Astrocyte (in vitro differentiated cells and primary cell): ENCODE measurements around the gene FCN1. TPM values are rescaled to one million over a fixed set of nuclear protein-coding genes. Genes with fewer than 3 reads are reported as not detected.

Source experiments
- DNase-seq: peaks from one replicate; pipeline ENCODE4 v3.0.0-alpha.2; 2010; ENCODE audit warnings: low read depth
- FAIRE-seq: peaks from 2 replicates; lab custom pipeline; 2011; peaks lifted over from hg19 to GRCh38; lab: Jason Lieb, UNC
- H2AFZ ChIP-seq: 2 replicates; pipeline ENCODE4 v1.6.0; 2012; ENCODE audit warnings: low read depth, low read length, inconsistent platforms
- H3K27ac ChIP-seq: 2 replicates; pipeline ENCODE4 v1.5.1; 2011; ENCODE audit warnings: low read depth, low read length, inconsistent platforms
- H3K27me3 ChIP-seq: 2 replicates; pipeline ENCODE4 v1.6.0; 2011; ENCODE audit warnings: low read length, inconsistent platforms; ENCODE audit not compliant: insufficient read depth
- H3K36me3 ChIP-seq: 2 replicates; pipeline ENCODE4 v1.5.1; 2011; ENCODE audit warnings: low read length, inconsistent platforms; ENCODE audit not compliant: insufficient read depth
- H3K4me1 ChIP-seq: 2 replicates; pipeline ENCODE4 v1.5.1; 2011; ENCODE audit warnings: low read length, inconsistent platforms; ENCODE audit not compliant: insufficient read depth
- H3K4me2 ChIP-seq: 2 replicates; pipeline ENCODE4 v1.6.0; 2012; ENCODE audit warnings: low read length, inconsistent platforms
- H3K4me3 ChIP-seq: 2 replicates; pipeline ENCODE4 v1.5.1; 2011; ENCODE audit warnings: low read depth, mild to moderate bottlenecking, low read length, inconsistent platforms; ENCODE audit not compliant: insufficient read depth
- H3K79me2 ChIP-seq: 2 replicates; pipeline ENCODE4 v1.6.0; 2012; ENCODE audit warnings: mild to moderate bottlenecking, low read length, inconsistent platforms; ENCODE audit not compliant: insufficient read depth
- H3K9ac ChIP-seq: 2 replicates; pipeline ENCODE4 v1.6.0; 2012; ENCODE audit warnings: mild to moderate bottlenecking, low read length, inconsistent platforms
- H3K9me3 ChIP-seq: 2 replicates; pipeline ENCODE4 v1.5.1; 2012; ENCODE audit warnings: low read depth, mild to moderate bottlenecking, low read length, inconsistent platforms; ENCODE audit not compliant: insufficient read depth
- H4K20me1 ChIP-seq: 2 replicates; pipeline ENCODE4 v1.6.0; 2012; ENCODE audit warnings: low read length, inconsistent platforms; ENCODE audit not compliant: insufficient read depth
- H3K27ac Mint-ChIP-seq: one replicate; pipeline ENCODE4 v1.8.0; 2021; ENCODE audit warnings: mild to moderate bottlenecking, mixed read lengths; ENCODE audit not compliant: unreplicated experiment
- H3K27me3 Mint-ChIP-seq: one replicate; pipeline ENCODE4 v1.8.0; 2021; ENCODE audit warnings: low read depth, mixed read lengths; ENCODE audit not compliant: unreplicated experiment
- H3K36me3 Mint-ChIP-seq: one replicate; pipeline ENCODE4 v1.8.0; 2021; ENCODE audit warnings: low read depth, mixed read lengths; ENCODE audit not compliant: unreplicated experiment
- H3K4me1 Mint-ChIP-seq: one replicate; pipeline ENCODE4 v1.8.0; 2021; ENCODE audit warnings: low read depth, mixed read lengths; ENCODE audit not compliant: unreplicated experiment
- H3K4me3 Mint-ChIP-seq: one replicate; pipeline ENCODE4 v1.8.0; 2021; ENCODE audit warnings: mild to moderate bottlenecking, moderate library complexity, mixed read lengths; ENCODE audit not compliant: unreplicated experiment
- H3K9me3 Mint-ChIP-seq: one replicate; pipeline ENCODE4 v1.8.0; 2021; ENCODE audit warnings: mild to moderate bottlenecking, mixed read lengths; ENCODE audit not compliant: unreplicated experiment
- EZH2 ChIP-seq: IDR thresholded peaks from 2 replicates; pipeline ENCODE4 v1.6.1; 2012; ENCODE audit warnings: mild to moderate bottlenecking, low read length, inconsistent platforms; ENCODE audit not compliant: insufficient read depth
- total RNA-seq: library from RNA; stranded (reverse); gene quantifications from 2 replicates; pipeline ENCODE4 v1.2.1, GENCODE V29; 2021
- TF ChIP-seq, protein P1 (sequence below): IDR thresholded peaks from 2 replicates; pipeline ENCODE4 v1.5.1; 2011; ENCODE audit warnings: low read depth, mild to moderate bottlenecking, inconsistent platforms, low read length, moderate library complexity; ENCODE audit not compliant: insufficient read depth

The FCN1 gene
- total RNA-seq, 1 donor from 2014 or later, result not detected

DNA sequence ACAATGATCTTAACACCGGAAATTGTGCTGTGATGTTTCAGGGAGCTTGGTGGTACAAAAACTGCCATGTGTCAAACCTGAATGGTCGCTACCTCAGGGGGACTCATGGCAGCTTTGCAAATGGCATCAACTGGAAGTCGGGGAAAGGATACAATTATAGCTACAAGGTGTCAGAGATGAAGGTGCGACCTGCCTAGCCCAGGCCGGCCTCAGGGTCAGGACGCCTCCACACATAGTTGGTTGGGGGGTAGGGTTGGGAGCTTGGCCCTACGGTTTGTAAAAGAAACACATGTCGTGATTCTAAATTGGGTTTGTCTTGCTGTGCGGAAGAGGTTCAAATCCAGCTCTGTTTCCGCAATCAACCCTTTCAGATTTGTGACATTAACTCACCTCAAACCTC lies 30.5 kb downstream of the FCN1 start:
- Mint-ChIP-seq H3K4me3 (no peak overlapping the region), H3K27me3 (peaks cover 29% of the 10 kb centered on the region), H3K27ac (no peak overlapping the region), H3K36me3 (peaks cover 2% of the 10 kb centered on the region), H3K9me3 (peaks cover 4% of the 10 kb centered on the region), H3K4me1 (no peaks in the 10 kb centered on the region)
- FAIRE-seq (no peak), DNase-seq (no peak)
- Histone ChIP-seq H3K4me2 (no peak overlapping the region), H3K79me2 (no peaks in the 10 kb centered on the region), H3K36me3 (no peaks in the 10 kb centered on the region), H2AFZ (no peak overlapping the region), H3K4me1 (no peaks in the 10 kb centered on the region), H4K20me1 (no peaks in the 10 kb centered on the region), H3K9me3 (no peaks in the 10 kb centered on the region), H3K27ac (no peak overlapping the region), H3K9ac (no peak overlapping the region), H3K27me3 (peaks cover 7% of the 10 kb centered on the region), H3K4me3 (no peak overlapping the region)
- TF ChIP-seq, protein P1, sequence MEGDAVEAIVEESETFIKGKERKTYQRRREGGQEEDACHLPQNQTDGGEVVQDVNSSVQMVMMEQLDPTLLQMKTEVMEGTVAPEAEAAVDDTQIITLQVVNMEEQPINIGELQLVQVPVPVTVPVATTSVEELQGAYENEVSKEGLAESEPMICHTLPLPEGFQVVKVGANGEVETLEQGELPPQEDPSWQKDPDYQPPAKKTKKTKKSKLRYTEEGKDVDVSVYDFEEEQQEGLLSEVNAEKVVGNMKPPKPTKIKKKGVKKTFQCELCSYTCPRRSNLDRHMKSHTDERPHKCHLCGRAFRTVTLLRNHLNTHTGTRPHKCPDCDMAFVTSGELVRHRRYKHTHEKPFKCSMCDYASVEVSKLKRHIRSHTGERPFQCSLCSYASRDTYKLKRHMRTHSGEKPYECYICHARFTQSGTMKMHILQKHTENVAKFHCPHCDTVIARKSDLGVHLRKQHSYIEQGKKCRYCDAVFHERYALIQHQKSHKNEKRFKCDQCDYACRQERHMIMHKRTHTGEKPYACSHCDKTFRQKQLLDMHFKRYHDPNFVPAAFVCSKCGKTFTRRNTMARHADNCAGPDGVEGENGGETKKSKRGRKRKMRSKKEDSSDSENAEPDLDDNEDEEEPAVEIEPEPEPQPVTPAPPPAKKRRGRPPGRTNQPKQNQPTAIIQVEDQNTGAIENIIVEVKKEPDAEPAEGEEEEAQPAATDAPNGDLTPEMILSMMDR, result no peak
- TF ChIP-seq EZH2, result no peak

DNA sequence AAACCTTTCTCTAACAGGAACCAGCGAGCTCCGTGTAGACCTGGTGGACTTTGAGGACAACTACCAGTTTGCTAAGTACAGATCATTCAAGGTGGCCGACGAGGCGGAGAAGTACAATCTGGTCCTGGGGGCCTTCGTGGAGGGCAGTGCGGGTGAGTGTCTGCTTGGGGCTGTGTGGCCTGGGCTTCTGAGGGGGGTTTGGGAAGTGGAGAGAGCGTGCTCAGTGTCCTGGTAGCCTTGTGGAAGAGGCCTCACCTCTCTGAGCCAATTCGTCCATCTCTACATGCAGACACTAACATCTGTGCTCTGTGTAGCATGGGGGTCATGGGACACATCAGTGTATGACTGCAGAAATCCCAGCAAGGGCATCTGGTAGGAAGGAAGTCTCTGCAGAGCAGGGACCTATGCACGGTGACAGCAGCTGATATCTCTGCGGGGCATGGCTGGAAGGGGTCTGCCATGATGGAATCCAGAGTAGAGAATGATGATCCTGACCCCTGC lies 31.2 kb downstream of the FCN1 start:
- H3K27ac Mint-ChIP-seq, result no peak overlapping the region
- H3K27me3 Mint-ChIP-seq, result peaks cover 33% of the 10 kb centered on the region
- H3K4me3 ChIP-seq, result no peak overlapping the region
- H3K27ac ChIP-seq, result no peak overlapping the region
- H3K9me3 Mint-ChIP-seq, result peaks cover 2% of the 10 kb centered on the region
- no peaks in the 10 kb centered on the region for H3K36me3 ChIP-seq
- H3K4me3 Mint-ChIP-seq, result no peak overlapping the region
- no peaks in the 10 kb centered on the region for H3K4me1 Mint-ChIP-seq
- peaks cover 7% of the 10 kb centered on the region for H3K27me3 ChIP-seq
- peaks cover 2% of the 10 kb centered on the region for H3K36me3 Mint-ChIP-seq
- FAIRE-seq, result no peak
- no peaks in the 10 kb centered on the region for H4K20me1 ChIP-seq
- no peak for TF ChIP-seq EZH2
- H2AFZ ChIP-seq, result no peak overlapping the region
- no peaks in the 10 kb centered on the region for H3K79me2 ChIP-seq
- H3K9me3 ChIP-seq, result no peaks in the 10 kb centered on the region
- H3K4me1 ChIP-seq, result no peaks in the 10 kb centered on the region
- H3K4me2 ChIP-seq, result no peak overlapping the region
- no peak for DNase-seq
- no peak overlapping the region for H3K9ac ChIP-seq

DNA sequence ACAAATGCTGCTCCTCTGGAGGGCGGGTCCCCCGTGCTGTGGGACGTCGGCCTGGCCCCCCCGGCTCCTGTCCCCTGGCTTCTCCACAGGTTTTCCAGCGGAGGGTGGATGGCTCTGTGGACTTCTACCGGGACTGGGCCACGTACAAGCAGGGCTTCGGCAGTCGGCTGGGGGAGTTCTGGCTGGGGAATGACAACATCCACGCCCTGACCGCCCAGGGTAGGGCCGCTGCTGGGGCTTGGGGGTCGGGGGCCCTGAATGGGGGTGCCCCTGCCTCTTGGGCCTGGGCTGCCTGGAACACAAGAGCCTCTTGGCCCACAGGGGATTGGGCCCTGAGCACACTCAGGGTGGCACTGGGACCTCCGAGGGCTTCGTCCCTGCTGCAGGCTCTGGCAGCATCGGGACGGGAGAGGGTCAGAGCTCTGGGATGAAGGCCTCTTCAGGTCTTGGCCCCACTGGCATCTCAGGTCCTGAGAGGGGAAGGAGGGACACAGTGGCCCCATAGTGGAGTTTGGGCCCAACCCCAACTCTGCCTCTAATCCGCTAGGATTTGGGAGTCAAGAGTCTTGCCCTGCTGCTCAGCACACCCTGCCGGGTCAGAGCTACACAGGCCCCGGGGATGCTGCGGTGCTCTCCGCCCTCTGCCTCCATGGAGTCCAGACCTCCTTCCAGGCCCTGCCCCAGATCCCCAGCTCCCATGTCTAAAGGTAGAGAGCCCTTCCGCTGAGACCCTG lies 31.9 kb downstream of the FCN1 start:
- H3K4me2 ChIP-seq, result no peak overlapping the region
- TF ChIP-seq EZH2, result no peak
- TF ChIP-seq, protein P1, result no peak
- peaks cover 34% of the 10 kb centered on the region for H3K27me3 Mint-ChIP-seq
- H3K9me3 Mint-ChIP-seq, result peaks cover 1% of the 10 kb centered on the region
- H3K4me3 ChIP-seq, result no peak overlapping the region
- H3K9ac ChIP-seq, result no peak overlapping the region
- H3K27ac Mint-ChIP-seq, result no peak overlapping the region
- no peaks in the 10 kb centered on the region for H3K4me1 Mint-ChIP-seq
- no peaks in the 10 kb centered on the region for H3K36me3 ChIP-seq
- H3K4me1 ChIP-seq, result no peaks in the 10 kb centered on the region
- no peaks in the 10 kb centered on the region for H4K20me1 ChIP-seq
- no peak for DNase-seq
- peaks cover under 1% of the 10 kb centered on the region for H3K36me3 Mint-ChIP-seq
- no peak overlapping the region for H3K4me3 Mint-ChIP-seq
- no peaks in the 10 kb centered on the region for H3K79me2 ChIP-seq
- no peak for FAIRE-seq
- peaks cover 7% of the 10 kb centered on the region for H3K27me3 ChIP-seq
- no peak overlapping the region for H2AFZ ChIP-seq
- H3K9me3 ChIP-seq, result no peaks in the 10 kb centered on the region
- H3K27ac ChIP-seq, result no peak overlapping the region
